Panc1 (cell line): ENCODE data around the gene VAMP8. TPM values are rescaled to one million over a fixed set of nuclear protein-coding genes. Genes with fewer than 3 reads are reported as not detected.

Source experiments
- ATAC-seq: fragments of 200-7000 bp; cut with Tn5 transposase; 2 replicates; pipeline ENCODE4 v1.9.1; 2020; ENCODE audit warnings: mild to moderate bottlenecking, moderate library complexity
- BruUV-seq: library from RNA; stranded (reverse); fragments of 400-500 nt; replicated peaks from 2 replicates; lab custom pipeline; 2021; lab: Mats Ljungman, UMichigan
- CTCF ChIA-PET: fragments of 300-600 bp; sonication (Branson Sonifier 250); formaldehyde crosslinking; loops from one replicate; lab custom pipeline; 2022; ENCODE audit warnings: antibody characterized with exemption; lab: Charles Lee
- POLR2A ChIA-PET: fragments of 300-600 bp; sonication (Branson Sonifier 250); formaldehyde crosslinking; loops from one replicate; lab custom pipeline; 2022; ENCODE audit warnings: antibody characterized with exemption; lab: Charles Lee
- DNase-seq: peaks from one replicate; pipeline ENCODE4 v3.0.0-alpha.2; 2010; ENCODE audit warnings: low read depth, low spot score
- H3K27ac ChIP-seq: 2 replicates; pipeline ENCODE4 v1.5.1; 2011; ENCODE audit warnings: mild to moderate bottlenecking, low read length, inconsistent platforms
- H3K27me3 ChIP-seq: fragments of 200-500 bp; sonication (Bioruptor generic); 2 replicates; pipeline ENCODE4 v1.6.0; 2014; ENCODE audit warnings: low read length, inconsistent platforms; ENCODE audit not compliant: control insufficient read depth, insufficient read depth
- H3K36me3 ChIP-seq: fragments of 200-500 bp; sonication (Bioruptor generic); 2 replicates; pipeline ENCODE4 v1.5.1; 2014; ENCODE audit warnings: inconsistent platforms, mild to moderate bottlenecking, low read length, moderate library complexity; ENCODE audit not compliant: control insufficient read depth, insufficient read depth
- H3K4me1 ChIP-seq: 2 replicates; pipeline ENCODE4 v1.5.1; 2011; ENCODE audit warnings: inconsistent platforms, mild to moderate bottlenecking, low read length, moderate library complexity; ENCODE audit not compliant: control insufficient read depth, insufficient read depth
- H3K4me3 ChIP-seq, 2 experiments: 2 replicates each; pipeline ENCODE4 v1.5.1; 2011 to 2012; ENCODE audit warnings: low read depth in 2 of 2, low read length in 2 of 2, mild to moderate bottlenecking in 2 of 2, inconsistent platforms in 1 of 2, moderate library complexity in 1 of 2
- H3K9me3 ChIP-seq: fragments of 200-500 bp; sonication (Bioruptor generic); 2 replicates; pipeline ENCODE4 v1.5.1; 2014; ENCODE audit warnings: low read depth, mild to moderate bottlenecking, inconsistent platforms, low read length, moderate library complexity; ENCODE audit not compliant: control insufficient read depth, insufficient read depth
- CTCF ChIP-seq: fragments of 450-650 bp; IDR thresholded peaks from 2 replicates; pipeline ENCODE4 v1.5.1; 2017; ENCODE audit warnings: mild to moderate bottlenecking
- POLR2AphosphoS5 ChIP-seq: IDR thresholded peaks from 2 replicates; pipeline ENCODE4 v1.6.1; 2012; ENCODE audit warnings: mild to moderate bottlenecking, low read depth, low read length, moderate library complexity
- REST ChIP-seq, 2 experiments: IDR thresholded peaks; 2 replicates each; pipeline ENCODE4 v1.6.1; 2011 to 2012; ENCODE audit warnings: low read depth in 2 of 2, control low read depth in 1 of 2, low read length in 1 of 2, mild to moderate bottlenecking in 1 of 2, moderate library complexity in 1 of 2; ENCODE audit not compliant: insufficient read depth in 1 of 2
- SIN3A ChIP-seq: IDR thresholded peaks from 2 replicates; pipeline ENCODE4 v1.6.1; 2012; ENCODE audit warnings: low read depth, mild to moderate bottlenecking, low read length, moderate library complexity, borderline replicate concordance; ENCODE audit not compliant: insufficient read depth
- TCF7L2 ChIP-seq: IDR thresholded peaks from 2 replicates; pipeline ENCODE4 v1.6.1; 2011; ENCODE audit warnings: mild to moderate bottlenecking, low read depth, low read length, inconsistent platforms
- in situ Hi-C: cut with HindIII; loops from 2 replicates; pipeline ENCODE4 v1.10.0; 2016; ENCODE audit warnings: low sequenced_read_pairs, low pct_unique_long_range_greater_than_20kb
- intact Hi-C: fragments of 100-400 bp; cut with micrococcal nuclease; formaldehyde crosslinking; loops from one replicate; pipeline ENCODE4 v1.10.0; 2022; ENCODE audit not compliant: unreplicated experiment
- total RNA-seq: library from RNA; stranded (reverse); gene quantifications from one replicate; pipeline ENCODE4 v1.2.1, GENCODE V29; 2021; ENCODE audit not compliant: unreplicated experiment

Gene VAMP8
- total RNA-seq, 1 experiment from 2014 or later = 93.2 TPM

- peak; percentile 4; the same call in 1 of the 2 replicates for TF ChIP-seq SIN3A
- TF ChIP-seq CTCF = no peak
- TF ChIP-seq POLR2AphosphoS5 = peak; percentile 64
- no peak for TF ChIP-seq REST (IDR thresholded peaks at IDR 0.05; ENCODE audit: insufficient read depth in 1 of 2, low read depth in 2 of 2, low read length in 1 of 2)
- TF ChIP-seq TCF7L2 = peak; percentile 51; the same call in 1 of the 2 replicates
- Histone ChIP-seq H3K27ac (peak overlapping the region; percentile 100), H3K4me1 (peaks cover 89% of the 10 kb centered on the region), H3K9me3 (no peaks in the 10 kb centered on the region), H3K36me3 (peaks cover 21% of the 10 kb centered on the region), H3K27me3 (no peaks in the 10 kb centered on the region), H3K4me3 (no peak overlapping the region)
- CTCF ChIA-PET = no interaction called here
- peak; percentile 38 for ATAC-seq
- no TSS peak for BruUV-seq
- no peak for DNase-seq
- POLR2A ChIA-PET = interaction anchor here (0.5 to 0.6 kb wide), 2 partner anchors 97 to 236 kb away, joined by 3 to 8 read pairs; no protein-coding TSS in a partner anchor
- in situ Hi-C loops (loop anchor here (25.0 kb wide), 1 partner anchor 135 kb away; the partner anchor contains the start of genes CAPG and SH2D6), intact Hi-C loops (loop anchor here (2.0 kb wide), 1 partner anchor 126 kb away; no protein-coding TSS in a partner anchor)
Observed at GRCh38 chr2:85547089-85547858, 30.1 kb upstream of the VAMP8 start.

GRCh38 chr2:85547859-85548607 is 29.4 kb upstream of the VAMP8 start:
- Histone ChIP-seq H3K27ac (peak overlapping the region; percentile 100), H3K9me3 (no peaks in the 10 kb centered on the region), H3K36me3 (peaks cover 16% of the 10 kb centered on the region), H3K27me3 (no peaks in the 10 kb centered on the region), H3K4me1 (peaks cover 86% of the 10 kb centered on the region), H3K4me3 (no peak overlapping the region)
- ATAC-seq (peak; percentile 7), DNase-seq (no peak)
- ChIA-PET CTCF (interaction anchor here (0.7 to 1.0 kb wide), 2 partner anchors 41 to 127 kb away, joined by 3 to 4 read pairs; no protein-coding TSS in a partner anchor), POLR2A (interaction anchor here (0.5 to 1.5 kb wide), 8 partner anchors 13 to 403 kb away, joined by 3 to 10 read pairs (median 4); no protein-coding TSS in a partner anchor)
- in situ Hi-C loops = loop anchor here (25.0 kb wide), 1 partner anchor 136 kb away; the partner anchor contains the start of genes CAPG and SH2D6
- TF ChIP-seq CTCF = no peak
- TF ChIP-seq REST (IDR thresholded peaks at IDR 0.05; ENCODE audit: insufficient read depth in 1 of 2, low read depth in 2 of 2, low read length in 1 of 2) = no peak
- TF ChIP-seq TCF7L2 = no peak
- peak; percentile 61; the same call in 1 of the 2 replicates for TF ChIP-seq SIN3A
- peak; percentile 91 for TF ChIP-seq POLR2AphosphoS5
- intact Hi-C loops = loop anchor here (2.0 kb wide), 1 partner anchor 127 kb away; no protein-coding TSS in a partner anchor
- no TSS peak for BruUV-seq
